H9 (cell line): ENCODE results near the gene SPCS1. TPM values are rescaled to one million over a fixed set of nuclear protein-coding genes. Genes with fewer than 3 reads are reported as not detected.

Experiments used
- DNase-seq: peaks from one replicate; pipeline ENCODE4 v3.0.0-alpha.2; 2017
- H2AFZ ChIP-seq: one replicate; pipeline ENCODE4 v1.6.1; 2013; ENCODE audit warnings: mild to moderate bottlenecking, low read length, control low read depth, moderate library complexity
- H2AK5ac ChIP-seq: 2 replicates; pipeline ENCODE4 v1.6.1; 2013; ENCODE audit warnings: low read length, control low read depth, mixed read lengths; ENCODE audit not compliant: insufficient read length
- H2BK120ac ChIP-seq: one replicate; pipeline ENCODE4 v1.6.1; 2013; ENCODE audit warnings: low read depth, mild to moderate bottlenecking, low read length, control low read depth, inconsistent platforms; ENCODE audit not compliant: poor library complexity, severe bottlenecking
- H2BK12ac ChIP-seq: 2 replicates; pipeline ENCODE4 v1.6.1; 2013; ENCODE audit warnings: low read length, control low read depth, mixed read lengths, low read depth; ENCODE audit not compliant: insufficient read length
- H2BK15ac ChIP-seq: 2 replicates; pipeline ENCODE4 v1.6.1; 2013; ENCODE audit warnings: low read depth, low read length, control low read depth
- H2BK20ac ChIP-seq: one replicate; pipeline ENCODE4 v1.6.1; 2013; ENCODE audit warnings: low read depth, mild to moderate bottlenecking, low read length, control low read depth, inconsistent platforms; ENCODE audit not compliant: poor library complexity, severe bottlenecking
- H2BK5ac ChIP-seq: 2 replicates; pipeline ENCODE4 v1.6.1; 2013; ENCODE audit warnings: low read length, control low read depth, mixed read lengths; ENCODE audit not compliant: insufficient read length
- H3K14ac ChIP-seq: 2 replicates; pipeline ENCODE4 v1.6.1; 2013; ENCODE audit warnings: low read length, control low read depth; ENCODE audit not compliant: insufficient read depth
- H3K18ac ChIP-seq: 2 replicates; pipeline ENCODE4 v1.6.1; 2013; ENCODE audit warnings: low read depth, mild to moderate bottlenecking, mixed read lengths, low read length, control low read depth; ENCODE audit not compliant: insufficient read length
- H3K23ac ChIP-seq: 2 replicates; pipeline ENCODE4 v1.6.1; 2013; ENCODE audit warnings: low read length, control low read depth, mixed read lengths, low read depth; ENCODE audit not compliant: insufficient read length
- H3K23me2 ChIP-seq: 2 replicates; pipeline ENCODE4 v1.6.1; 2013; ENCODE audit warnings: low read depth, mild to moderate bottlenecking, mixed read lengths, low read length, control low read depth; ENCODE audit not compliant: insufficient read length, poor library complexity, severe bottlenecking
- H3K27ac ChIP-seq: 2 replicates; pipeline ENCODE4 v1.5.1; 2013; ENCODE audit warnings: low read length, control low read depth, mixed read lengths, low read depth; ENCODE audit not compliant: insufficient read length
- H3K27me3 ChIP-seq: 2 replicates; pipeline ENCODE4 v1.6.1; 2013; ENCODE audit warnings: low read length, control low read depth, inconsistent platforms; ENCODE audit not compliant: insufficient read depth
- H3K4ac ChIP-seq: 2 replicates; pipeline ENCODE4 v1.6.1; 2013; ENCODE audit warnings: low read depth, mild to moderate bottlenecking, control low read depth, inconsistent platforms, low read length, moderate library complexity
- H3K4me1 ChIP-seq: 2 replicates; pipeline ENCODE4 v1.6.1; 2013; ENCODE audit warnings: low read length, control low read depth, inconsistent platforms; ENCODE audit not compliant: insufficient read depth
- H3K4me2 ChIP-seq: 2 replicates; pipeline ENCODE4 v1.6.1; 2013; ENCODE audit warnings: low read length, control low read depth, mixed read lengths; ENCODE audit not compliant: insufficient read length, insufficient read depth
- H3K56ac ChIP-seq: 2 replicates; pipeline ENCODE4 v1.6.1; 2013; ENCODE audit warnings: low read depth, mild to moderate bottlenecking, mixed read lengths, low read length, control low read depth; ENCODE audit not compliant: insufficient read length
- H3K79me1 ChIP-seq: 2 replicates; pipeline ENCODE4 v1.6.1; 2013; ENCODE audit warnings: low read depth, mild to moderate bottlenecking, moderate library complexity, low read length, control low read depth, inconsistent platforms; ENCODE audit not compliant: insufficient read depth, poor library complexity, severe bottlenecking
- H3K79me2 ChIP-seq: 2 replicates; pipeline ENCODE4 v1.6.1; 2013; ENCODE audit warnings: low read length, control low read depth, inconsistent platforms; ENCODE audit not compliant: insufficient read depth
- H3K9ac ChIP-seq: 2 replicates; pipeline ENCODE4 v1.6.1; 2013; ENCODE audit warnings: low read length, control low read depth, mixed read lengths; ENCODE audit not compliant: insufficient read length; ENCODE audit errors: extremely low read depth
- H3K9me3 ChIP-seq: one replicate; pipeline ENCODE4 v1.6.1; 2013; ENCODE audit warnings: low read depth, low read length, inconsistent platforms; ENCODE audit not compliant: control insufficient read depth
- H3T11ph ChIP-seq: one replicate; pipeline ENCODE4 v1.6.1; 2013; ENCODE audit warnings: mild to moderate bottlenecking, low read length, control low read depth, inconsistent platforms
- H4K20me1 ChIP-seq: one replicate; pipeline ENCODE4 v1.6.1; 2013; ENCODE audit not compliant: control insufficient read depth, insufficient read length, insufficient read depth
- H4K5ac ChIP-seq: 2 replicates; pipeline ENCODE4 v1.6.1; 2013; ENCODE audit warnings: low read depth, mild to moderate bottlenecking, mixed read lengths, low read length, control low read depth; ENCODE audit not compliant: insufficient read length
- H4K8ac ChIP-seq: replicated peaks from 2 replicates; pipeline ENCODE4 v1.6.1; 2013; ENCODE audit warnings: low read length, control low read depth, mixed read lengths, low read depth; ENCODE audit not compliant: insufficient read length
- H4K91ac ChIP-seq: 2 replicates; pipeline ENCODE4 v1.6.1; 2013; ENCODE audit warnings: low read depth, mild to moderate bottlenecking, moderate library complexity, mixed read lengths, low read length, control low read depth; ENCODE audit not compliant: insufficient read length
- H3K27ac Mint-ChIP-seq, 3 experiments: 2 replicates in 2 of 3; 3 replicates in 1 of 3; pipeline ENCODE4 v1.8.0; 2020 to 2021; ENCODE audit warnings: mixed read lengths in 3 of 3, mild to moderate bottlenecking in 1 of 3, moderate library complexity in 1 of 3
- H3K27me3 Mint-ChIP-seq: 2 replicates; pipeline ENCODE4 v1.8.0; 2021; ENCODE audit warnings: low read depth, mild to moderate bottlenecking, moderate library complexity, mixed read lengths
- H3K36me3 Mint-ChIP-seq, 3 experiments: 2 replicates in 2 of 3; 3 replicates in 1 of 3; pipeline ENCODE4 v1.8.0; 2020 to 2021; ENCODE audit warnings: low read depth in 3 of 3, mixed read lengths in 3 of 3; ENCODE audit not compliant: insufficient read depth in 1 of 3
- H3K4me1 Mint-ChIP-seq, 2 experiments: 2 replicates each; pipeline ENCODE4 v1.8.0; 2020; ENCODE audit warnings: mixed read lengths in 2 of 2
- H3K4me3 Mint-ChIP-seq, 2 experiments: 2 replicates in 1 of 2; 3 replicates in 1 of 2; pipeline ENCODE4 v1.8.0; 2020 to 2021; ENCODE audit warnings: mild to moderate bottlenecking in 2 of 2, mixed read lengths in 2 of 2, moderate library complexity in 1 of 2
- H3K9me3 Mint-ChIP-seq, 2 experiments: 2 replicates in 1 of 2; 3 replicates in 1 of 2; pipeline ENCODE4 v1.8.0; 2020; ENCODE audit warnings: mild to moderate bottlenecking in 2 of 2, mixed read lengths in 2 of 2, moderate library complexity in 1 of 2
- WGBS: extraction: QIAGEN DNeasy Blood & Tissue Kit; methylation state at CpG from one replicate; pipeline ENCODE4 v1.1.7; 2013; ENCODE audit warnings: missing lambda C conversion rate, low lambda C conversion rate, mixed read lengths; ENCODE audit not compliant: insufficient read length; ENCODE audit errors: extremely low coverage; 5-methylcytosine and 5-hydroxymethylcytosine counted together
- total RNA-seq: library from RNA; stranded (reverse); gene quantifications from 2 replicates; pipeline ENCODE4 v1.2.1, GENCODE V29; 2021
- TF ChIP-seq, protein P1 (sequence below): fragments of 200-600 bp; sonication (generic); conservative IDR thresholded peaks from 3 replicates; pipeline ENCODE4 v1.8.0; 2021; ENCODE audit warnings: antibody characterized with exemption, mild to moderate bottlenecking

Gene SPCS1
- total RNA-seq, 1 experiment from 2014 or later = 106 TPM

DNA sequence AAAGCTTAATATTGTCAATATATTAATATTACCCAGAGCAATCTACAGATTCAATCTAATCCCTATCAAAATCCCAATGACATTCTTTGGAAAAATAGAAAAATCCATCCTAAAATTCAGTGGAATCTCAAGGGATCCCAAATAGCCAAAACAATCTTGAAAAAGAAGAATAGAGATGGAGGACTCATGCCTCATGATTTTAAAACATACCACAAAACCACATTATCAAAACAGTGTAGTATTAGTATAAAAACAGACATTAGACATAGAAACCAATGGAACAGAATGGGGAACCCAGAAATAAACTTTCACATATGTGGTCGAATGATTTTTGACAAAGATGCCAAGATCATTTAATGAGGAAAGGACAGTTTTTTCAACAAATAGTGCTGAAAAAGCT lies 50.2 kb downstream of the SPCS1 start:
- no peak overlapping the region for H2BK120ac ChIP-seq
- H3K27me3 Mint-ChIP-seq = no peaks in the 10 kb centered on the region
- DNase-seq = no peak
- no peak overlapping the region for H3T11ph ChIP-seq
- no peak overlapping the region for H3K9ac ChIP-seq
- no peaks in the 10 kb centered on the region for H3K27me3 ChIP-seq
- H3K4ac ChIP-seq = no peak overlapping the region
- no peak overlapping the region for H4K8ac ChIP-seq
- H3K9me3 ChIP-seq = no peaks in the 10 kb centered on the region
- H3K23ac ChIP-seq = no peak overlapping the region
- peaks cover 23 to 63% (median 53%) of the 10 kb centered on the region in 3 experiments; a peak in 6 of 7 replicates for H3K36me3 Mint-ChIP-seq
- no peaks in the 10 kb centered on the region for H3K79me1 ChIP-seq
- WGBS = no CpG with 5 or more reads among the region's 1 CpG
- H3K4me3 Mint-ChIP-seq = no peak overlapping the region
- no peak overlapping the region for H4K91ac ChIP-seq
- TF ChIP-seq, protein P1, sequence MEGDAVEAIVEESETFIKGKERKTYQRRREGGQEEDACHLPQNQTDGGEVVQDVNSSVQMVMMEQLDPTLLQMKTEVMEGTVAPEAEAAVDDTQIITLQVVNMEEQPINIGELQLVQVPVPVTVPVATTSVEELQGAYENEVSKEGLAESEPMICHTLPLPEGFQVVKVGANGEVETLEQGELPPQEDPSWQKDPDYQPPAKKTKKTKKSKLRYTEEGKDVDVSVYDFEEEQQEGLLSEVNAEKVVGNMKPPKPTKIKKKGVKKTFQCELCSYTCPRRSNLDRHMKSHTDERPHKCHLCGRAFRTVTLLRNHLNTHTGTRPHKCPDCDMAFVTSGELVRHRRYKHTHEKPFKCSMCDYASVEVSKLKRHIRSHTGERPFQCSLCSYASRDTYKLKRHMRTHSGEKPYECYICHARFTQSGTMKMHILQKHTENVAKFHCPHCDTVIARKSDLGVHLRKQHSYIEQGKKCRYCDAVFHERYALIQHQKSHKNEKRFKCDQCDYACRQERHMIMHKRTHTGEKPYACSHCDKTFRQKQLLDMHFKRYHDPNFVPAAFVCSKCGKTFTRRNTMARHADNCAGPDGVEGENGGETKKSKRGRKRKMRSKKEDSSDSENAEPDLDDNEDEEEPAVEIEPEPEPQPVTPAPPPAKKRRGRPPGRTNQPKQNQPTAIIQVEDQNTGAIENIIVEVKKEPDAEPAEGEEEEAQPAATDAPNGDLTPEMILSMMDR = no peak
- no peak overlapping the region for H2BK12ac ChIP-seq
- no peak overlapping the region for H2AFZ ChIP-seq
- H2BK20ac ChIP-seq = no peak overlapping the region
- no peak overlapping the region for H4K5ac ChIP-seq
- no peaks in the 10 kb centered on the region for H3K4me1 Mint-ChIP-seq
- no peak overlapping the region for H3K56ac ChIP-seq
- H3K9me3 Mint-ChIP-seq = no peaks in the 10 kb centered on the region
- H3K23me2 ChIP-seq = no peaks in the 10 kb centered on the region
- no peak overlapping the region for H3K14ac ChIP-seq
- H3K27ac ChIP-seq = no peak overlapping the region
- H2BK5ac ChIP-seq = no peak overlapping the region
- no peaks in the 10 kb centered on the region for H3K79me2 ChIP-seq
- H3K27ac Mint-ChIP-seq = no peak overlapping the region
- H2AK5ac ChIP-seq = no peak overlapping the region
- H3K18ac ChIP-seq = no peak overlapping the region
- no peaks in the 10 kb centered on the region for H4K20me1 ChIP-seq
- H3K4me2 ChIP-seq = no peak overlapping the region
- no peak overlapping the region for H2BK15ac ChIP-seq
- no peaks in the 10 kb centered on the region for H3K4me1 ChIP-seq

Other genes with a start within 250 kb of the SPCS1 start
- 0.90 and 1.5 TPM in 2 replicates for gene STAB1, start 210.8 kb upstream of the SPCS1 start, total RNA-seq
- 441 and 444 TPM in 2 replicates for gene NT5DC2, start 172.2 kb upstream of the SPCS1 start, total RNA-seq
- 39.1 and 45.8 TPM in 2 replicates for gene UQCC5, start 169.5 kb upstream of the SPCS1 start, total RNA-seq
- gene PBRM1, start 20.2 kb upstream of the SPCS1 start, total RNA-seq = 70.0 and 74.2 TPM in 2 replicates
- 245 and 250 TPM in 2 replicates for gene GNL3, start 20.1 kb upstream of the SPCS1 start, total RNA-seq
- gene GLT8D1, start 315 bp upstream of the SPCS1 start, total RNA-seq = 37.0 and 39.3 TPM in 2 replicates
- 35.2 and 36.0 TPM in 2 replicates for gene NEK4, start 64.8 kb downstream of the SPCS1 start, total RNA-seq
- not detected in 2 replicates for gene ITIH1, start 71.5 kb downstream of the SPCS1 start, total RNA-seq
- gene ITIH3, start 88.7 kb downstream of the SPCS1 start, total RNA-seq = not detected in 2 replicates
- gene ITIH4, start 124.6 kb downstream of the SPCS1 start, total RNA-seq = 3.0 and 3.4 TPM in 2 replicates
- 0.55 and 0.72 TPM in 2 replicates for gene MUSTN1, start 128.9 kb downstream of the SPCS1 start, total RNA-seq
- 23.8 and 25.6 TPM in 2 replicates for gene STIMATE, start 191.4 kb downstream of the SPCS1 start, total RNA-seq